A673 (cell line): Measurements from ENCODE around the gene PLAC8. TPM values are rescaled to one million over a fixed set of nuclear protein-coding genes. Genes with fewer than 3 reads are reported as not detected.
"Not testable (repeated sequence)": the region's sequence is repeated elsewhere in the genome, so short reads cannot be mapped to it uniquely, and the experiment has no call there.

Source experiments
- BruUV-seq: library from RNA; stranded (reverse); fragments of 400-500 nt; replicated peaks from 2 replicates; lab custom pipeline; 2021; lab: Mats Ljungman, UMichigan
- CTCF ChIA-PET: fragments of 300-600 bp; sonication (Branson Sonifier 250); formaldehyde crosslinking; loops from one replicate; lab custom pipeline; 2022; ENCODE audit warnings: antibody characterized with exemption; lab: Charles Lee
- POLR2A ChIA-PET: fragments of 300-600 bp; sonication (Branson Sonifier 250); formaldehyde crosslinking; loops from one replicate; lab custom pipeline; 2022; ENCODE audit warnings: antibody characterized with exemption; ENCODE audit not compliant: low non-redundant PET; lab: Charles Lee
- DNase-seq: peaks from one replicate; pipeline ENCODE4 v3.0.0-alpha.2; 2015; ENCODE audit warnings: low spot score
- H3K27ac ChIP-seq: fragments of 200-600 bp; sonication (generic); 2 replicates; pipeline ENCODE4 v1.5.1; 2016; ENCODE audit warnings: mixed run types, low read depth, mild to moderate bottlenecking, mixed read lengths, antibody characterized with exemption, low read length; ENCODE audit not compliant: poor library complexity, severe bottlenecking
- H3K27me3 ChIP-seq: fragments of 200-600 bp; sonication (generic); replicated peaks from 2 replicates; pipeline ENCODE4 v1.6.1; 2017; ENCODE audit warnings: mixed run types, low read depth, mild to moderate bottlenecking, mixed read lengths, antibody characterized with exemption, low read length; ENCODE audit not compliant: insufficient read depth, poor library complexity
- H3K36me3 ChIP-seq: fragments of 200-600 bp; sonication (generic); 2 replicates; pipeline ENCODE4 v1.6.1; 2016; ENCODE audit warnings: mixed run types, mild to moderate bottlenecking, mixed read lengths, antibody characterized with exemption, low read length; ENCODE audit not compliant: insufficient read depth, poor library complexity, severe bottlenecking
- H3K4me1 ChIP-seq: fragments of 200-600 bp; sonication (generic); 2 replicates; pipeline ENCODE4 v1.6.1; 2017; ENCODE audit warnings: mixed run types, mild to moderate bottlenecking, mixed read lengths, antibody characterized with exemption, low read length; ENCODE audit not compliant: insufficient read depth, poor library complexity, severe bottlenecking
- H3K4me3 ChIP-seq: fragments of 200-600 bp; sonication (generic); 2 replicates; pipeline ENCODE4 v1.5.1; 2016; ENCODE audit warnings: low read depth, mixed run types, mild to moderate bottlenecking, mixed read lengths, low read length; ENCODE audit not compliant: poor library complexity, severe bottlenecking
- H3K9me3 ChIP-seq: fragments of 200-600 bp; sonication (generic); 2 replicates; pipeline ENCODE4 v1.6.1; 2016; ENCODE audit warnings: mixed run types, low read depth, mild to moderate bottlenecking, mixed read lengths, antibody characterized with exemption, low read length; ENCODE audit not compliant: poor library complexity, severe bottlenecking
- CTCF ChIP-seq: fragments of 300-800, 200-600 bp; sonication (generic); conservative IDR thresholded peaks from 2 replicates; pipeline ENCODE4 v1.5.1; 2017; ENCODE audit warnings: low read depth, mild to moderate bottlenecking, antibody characterized with exemption, low read length, moderate library complexity, mixed read lengths
- EZH2 ChIP-seq: fragments of 200-600 bp; sonication (generic); IDR thresholded peaks from 2 replicates; pipeline ENCODE4 v1.6.1; 2017; ENCODE audit warnings: borderline replicate concordance, low read depth, mild to moderate bottlenecking, mixed read lengths, antibody characterized with exemption, low read length; ENCODE audit not compliant: poor library complexity, severe bottlenecking
- intact Hi-C: fragments of 100-400 bp; cut with micrococcal nuclease; formaldehyde crosslinking; loops from one replicate; pipeline ENCODE4 v1.10.0; 2022; ENCODE audit not compliant: unreplicated experiment
- total RNA-seq: library from RNA; stranded (reverse); gene quantifications from 2 replicates; pipeline ENCODE4 v1.2.3, GENCODE V29; 2021

The PLAC8 gene
- total RNA-seq, 1 experiment from 2014 or later, result 0.41 TPM

- intact Hi-C loops, result no loop called here
- ChIA-PET CTCF (no interaction called here), POLR2A (no interaction called here)
- BruUV-seq, result no TSS peak
- peak; percentile 35 for DNase-seq
- H3K27me3 ChIP-seq, result no peaks in the 10 kb centered on the region
- no peak overlapping the region for H3K4me3 ChIP-seq
- no peaks in the 10 kb centered on the region for H3K4me1 ChIP-seq
- H3K9me3 ChIP-seq, result no peaks in the 10 kb centered on the region
- peaks cover 8% of the 10 kb centered on the region for H3K36me3 ChIP-seq
- H3K27ac ChIP-seq, result no peak overlapping the region
- no peak for TF ChIP-seq EZH2
- no peak for TF ChIP-seq CTCF
Observed at GRCh38 chr4:83062739-83063138, 51.8 kb downstream of the PLAC8 start.

- no TSS peak for BruUV-seq
- DNase-seq, result no peak
- CTCF ChIA-PET, result no interaction called here
- no peaks in the 10 kb centered on the region for H3K27me3 ChIP-seq
- intact Hi-C loops, result no loop called here
- no peak overlapping the region for H3K4me3 ChIP-seq
- POLR2A ChIA-PET, result no interaction called here
- H3K36me3 ChIP-seq, result peaks cover 6% of the 10 kb centered on the region
- H3K27ac ChIP-seq, result no peak overlapping the region
- H3K4me1 ChIP-seq, result no peaks in the 10 kb centered on the region
- no peaks in the 10 kb centered on the region for H3K9me3 ChIP-seq
- 0 out of 2 replicates have a peak, but pooled peaks have one; percentile 27 for TF ChIP-seq CTCF
- TF ChIP-seq EZH2, result no peak
Observed at GRCh38 chr4:83054928-83055327, 59.6 kb downstream of the PLAC8 start.

GRCh38 chr4:83048781-83049180 lies 65.7 kb downstream of the PLAC8 start:
- H3K9me3 ChIP-seq, H3K27ac ChIP-seq, intact Hi-C loops, H3K4me3 ChIP-seq, BruUV-seq, POLR2A ChIA-PET, DNase-seq, H3K4me1 ChIP-seq, H3K27me3 ChIP-seq, CTCF ChIA-PET, H3K36me3 ChIP-seq: not testable (repeated sequence)

- CTCF ChIA-PET, result no interaction called here
- BruUV-seq, result no TSS peak
Observed at GRCh38 chr4:83046693-83047473, 67.6 kb downstream of the PLAC8 start.

More at GRCh38 chr4:83046693-83047473, 67.6 kb downstream of the PLAC8 start:
- TF ChIP-seq CTCF (no peak), EZH2 (no peak)
- Histone ChIP-seq H3K27ac (no peak overlapping the region), H3K4me1 (no peaks in the 10 kb centered on the region), H3K36me3 (no peaks in the 10 kb centered on the region), H3K4me3 (no peak overlapping the region), H3K9me3 (no peaks in the 10 kb centered on the region), H3K27me3 (no peaks in the 10 kb centered on the region)
- POLR2A ChIA-PET, result no interaction called here
- DNase-seq, result no peak
- intact Hi-C loops, result no loop called here
